HG02642 (cell line): ENCODE data around the gene SELP.

Experiments used
- ATAC-seq: cut with Tn5 transposase; IDR thresholded peaks from one replicate; pipeline ENCODE4 v1.9.1; 2021; ENCODE audit warnings: mild to moderate bottlenecking; ENCODE audit not compliant: unreplicated experiment, poor library complexity

The SELP gene

GRCh38 chr1:169577981-169578738 is 51.8 kb downstream of the SELP start:
- no peak for ATAC-seq

DNA sequence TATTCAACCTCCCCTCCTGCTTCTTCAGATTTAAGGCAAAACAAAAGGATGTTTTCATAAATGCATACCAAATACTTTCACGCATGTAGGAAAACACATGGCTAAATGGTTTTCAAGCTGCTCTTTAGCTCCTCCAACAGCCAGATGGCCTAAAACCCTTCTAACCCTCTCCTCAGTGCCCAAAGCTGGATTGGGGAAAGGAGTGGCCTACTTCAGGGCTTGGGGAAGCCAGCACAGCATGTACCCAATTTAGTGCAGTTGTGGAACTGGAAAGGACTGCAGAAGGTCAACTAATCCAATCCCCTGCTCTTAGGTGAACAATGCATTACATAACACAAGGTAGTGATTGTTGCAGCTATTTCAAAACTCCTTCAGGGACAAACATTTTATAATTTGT is 53.0 kb downstream of the SELP start:
- ATAC-seq: no peak

- no peak for ATAC-seq
These were observed 53.5 kb downstream of the SELP start for GRCh38 chr1:169576241-169576934.

- ATAC-seq: no peak
These were observed 55.6 kb downstream of the SELP start for GRCh38 chr1:169574336-169574735.

DNA sequence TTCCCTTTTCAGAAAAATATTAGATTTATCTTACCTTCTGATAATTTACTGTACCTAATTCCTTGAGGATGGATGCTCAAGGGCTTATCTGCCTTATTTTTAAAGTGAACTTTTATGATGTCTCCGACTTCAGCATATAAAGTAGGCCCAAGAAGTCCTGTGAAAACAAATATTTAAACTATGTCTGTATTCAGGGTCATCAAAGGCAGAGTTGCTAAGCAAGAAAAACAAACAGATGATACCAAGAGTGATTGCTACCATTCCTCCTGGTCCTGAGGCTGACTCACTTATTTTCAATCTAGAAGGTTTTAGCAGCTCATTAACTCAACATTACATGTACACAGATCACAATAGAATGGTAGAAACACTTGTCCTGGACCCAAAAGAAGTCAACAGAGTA is 57.7 kb downstream of the SELP start:
- ATAC-seq: no peak

DNA sequence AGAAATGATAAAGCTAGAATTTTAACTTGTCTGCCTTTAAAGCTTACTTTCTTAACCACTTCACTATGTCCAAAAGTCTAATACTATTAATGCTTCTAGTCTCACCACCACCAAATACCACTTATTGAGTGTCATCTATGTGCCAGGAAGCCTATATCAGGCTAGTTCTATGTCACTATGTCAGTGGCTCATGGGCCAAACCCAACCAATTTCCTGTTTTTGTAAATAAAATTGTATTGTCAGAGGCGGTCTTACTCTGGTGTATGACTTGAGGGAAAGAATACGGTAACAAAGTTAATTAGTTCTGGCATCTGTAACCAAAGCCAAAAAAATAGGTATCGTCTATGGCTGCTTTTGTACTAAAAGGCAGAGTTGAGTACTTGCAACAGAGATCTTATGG is 58.5 kb downstream of the SELP start:
- ATAC-seq: no peak

DNA sequence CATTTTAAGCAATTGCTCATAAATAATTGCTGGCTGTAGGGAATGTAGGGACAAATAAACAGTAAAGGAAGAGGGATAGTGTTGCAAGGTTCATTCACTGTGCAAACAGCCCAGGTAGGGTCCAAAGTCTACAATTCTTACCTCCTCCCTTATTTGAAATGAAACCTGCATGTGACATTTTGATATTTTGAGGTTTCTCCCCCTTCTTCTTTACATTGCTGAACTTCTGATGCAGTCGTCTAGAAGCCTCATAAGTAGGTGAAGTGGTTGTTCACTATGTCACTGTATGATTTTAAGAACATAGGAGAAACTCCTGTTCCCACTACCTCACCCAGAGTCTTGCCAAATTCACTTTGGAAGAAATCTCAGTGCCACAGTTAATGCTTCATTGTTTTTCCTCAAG is 59.8 kb downstream of the SELP start:
- ATAC-seq: no peak

GRCh38 chr1:169568497-169568896 is 61.4 kb downstream of the SELP start:
- no peak for ATAC-seq

- ATAC-seq: no peak
These were observed 64.3 kb downstream of the SELP start for GRCh38 chr1:169565335-169566271.

- no peak for ATAC-seq
These were observed 66.3 kb downstream of the SELP start for GRCh38 chr1:169563650-169564049.

DNA sequence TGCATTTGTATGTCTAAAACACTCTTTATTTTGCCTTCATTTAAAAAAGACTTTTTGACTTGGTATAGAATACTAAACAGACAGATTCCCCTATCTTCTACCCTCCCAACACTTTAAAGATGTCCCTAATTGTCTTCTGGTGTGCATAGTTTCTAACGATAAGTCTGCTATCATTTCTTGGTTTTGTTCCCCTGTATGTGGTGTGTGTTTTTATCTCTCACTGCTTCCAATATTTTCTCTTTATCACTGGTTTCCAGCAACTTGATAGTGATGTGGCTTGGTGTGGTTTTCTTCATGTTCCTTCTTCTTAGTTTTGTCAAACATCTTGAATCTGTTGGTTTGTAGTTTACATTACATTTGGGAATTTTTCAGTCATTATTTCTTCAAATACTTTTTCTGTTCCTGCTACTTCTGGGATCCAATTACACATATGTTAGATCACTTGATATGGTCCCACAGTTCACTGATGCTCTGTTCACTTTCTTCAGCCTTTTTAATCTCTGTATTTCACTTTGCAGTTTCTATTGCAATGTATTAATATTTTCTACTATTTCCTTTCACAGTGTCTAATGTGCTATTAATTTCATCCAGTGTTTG is 66.8 kb downstream of the SELP start:
- ATAC-seq: no peak

DNA sequence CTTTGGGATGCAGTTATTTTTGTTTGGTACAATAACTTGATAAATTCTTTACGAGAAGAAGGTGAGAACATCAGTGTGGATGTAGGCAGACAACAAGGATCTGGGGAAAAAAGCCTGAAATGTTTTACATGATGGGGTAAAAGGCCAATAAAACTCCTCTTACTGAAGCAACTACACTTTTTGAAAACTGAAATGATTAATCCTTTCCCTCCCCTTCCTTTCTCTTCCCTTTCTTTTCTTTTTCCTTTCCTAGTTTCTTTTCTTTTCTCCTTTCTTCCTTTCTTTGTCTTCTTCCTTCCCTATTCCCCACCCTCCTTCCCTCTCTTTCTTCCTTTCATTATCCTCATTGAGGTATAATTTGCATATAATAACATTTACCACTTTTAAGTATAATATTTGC is 68.2 kb downstream of the SELP start:
- ATAC-seq: no peak

DNA sequence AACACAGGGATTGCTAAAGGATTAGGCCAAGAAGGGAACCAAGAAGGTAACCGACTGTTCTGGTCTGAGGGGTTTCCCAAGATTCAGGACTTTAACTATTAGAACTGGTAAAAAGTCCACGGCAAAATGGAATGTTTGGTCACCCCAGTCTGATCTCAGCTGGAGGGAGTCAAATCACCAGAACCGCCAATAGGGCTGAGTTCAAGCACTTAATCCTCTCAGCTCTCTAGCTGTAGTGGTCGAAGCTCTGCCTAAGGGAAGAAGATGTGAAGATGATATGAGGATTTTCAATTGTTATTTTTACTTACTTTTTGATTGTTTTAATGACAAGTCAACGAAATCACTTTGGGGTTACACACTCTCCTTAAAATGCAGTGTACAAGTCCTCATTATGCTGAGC is 72.8 kb downstream of the SELP start:
- no peak for ATAC-seq

DNA sequence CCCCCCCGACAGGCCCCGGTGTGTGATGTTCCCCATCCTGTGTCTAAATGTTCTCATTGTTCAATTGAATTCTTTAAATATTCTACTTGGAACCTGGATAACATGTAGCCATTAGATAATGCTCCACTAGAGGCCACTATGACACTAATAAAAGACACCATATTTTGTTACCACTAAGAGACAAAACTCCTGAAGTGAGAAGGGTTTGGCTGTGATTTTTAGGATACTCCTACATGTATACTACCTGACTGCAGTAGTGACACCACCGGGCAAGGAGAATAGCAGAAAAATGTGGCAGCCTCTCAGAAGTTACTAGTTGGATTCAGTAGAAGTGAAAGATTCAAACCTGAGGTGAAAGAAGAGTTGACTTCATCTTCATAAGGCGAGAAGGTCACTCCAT is 79.6 kb downstream of the SELP start:
- no peak for ATAC-seq

GRCh38 chr1:169548282-169548681 is 81.6 kb downstream of the SELP start:
- ATAC-seq: no peak

- ATAC-seq: peak; percentile 65
These were observed 83.6 kb downstream of the SELP start for GRCh38 chr1:169546087-169546995.

GRCh38 chr1:169545472-169545871 is 84.5 kb downstream of the SELP start:
- no peak for ATAC-seq

- ATAC-seq: no peak
These were observed 90.7 kb downstream of the SELP start for GRCh38 chr1:169538998-169539871.
